ENCODE data around the gene MAPKAPK5. TPM values are rescaled to one million over a fixed set of nuclear protein-coding genes. Genes with fewer than 3 reads are reported as not detected.

Gene MAPKAPK5
- total and polyA plus RNA-seq, 2 donors from 2014 or later = 20.5 to 45.7 TPM

DNA sequence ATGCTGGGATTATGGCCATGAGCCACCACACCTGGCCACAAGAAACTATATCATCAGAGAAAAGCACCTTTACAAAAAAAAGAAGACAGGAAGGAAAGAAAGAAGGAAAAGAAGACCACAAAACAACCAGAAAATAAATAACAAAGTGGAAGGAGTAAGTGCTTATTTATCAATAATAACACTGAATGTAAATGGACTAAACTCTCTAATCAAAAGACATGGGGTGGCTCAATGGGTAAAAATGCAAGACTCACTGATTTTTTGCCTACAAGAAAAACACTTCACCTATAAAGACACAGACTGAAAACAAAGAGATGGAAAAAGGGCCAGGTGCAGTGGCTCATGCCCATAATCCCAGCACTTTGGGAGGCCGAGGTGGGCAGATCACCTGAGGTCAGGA is 65.7 kb downstream of the MAPKAPK5 start:
- Histone ChIP-seq H3K9me3 (ENCODE audit: control insufficient read depth in 2 of 3, insufficient read depth in 1 of 3, low read length in 3 of 3) (no peaks in the 10 kb centered on the region), H3K4me3 (ENCODE audit: low read length in 3 of 3) (no peak overlapping the region), H3K36me3 (ENCODE audit: control insufficient read depth in 2 of 3, insufficient read depth in 3 of 3, low read length in 3 of 3) (no peaks in the 10 kb centered on the region), H3K27ac (ENCODE audit: low read depth in 2 of 2, low read length in 2 of 2) (no peak overlapping the region), H3K27me3 (ENCODE audit: control insufficient read depth, insufficient read depth, low read length) (no peaks in the 10 kb centered on the region), H3K4me1 (ENCODE audit: control insufficient read depth in 2 of 3, insufficient read depth in 2 of 3, low read depth in 1 of 3, low read length in 3 of 3) (no peaks in the 10 kb centered on the region), H3K9ac (ENCODE audit: low read length in 3 of 3) (no peak overlapping the region)
- no peak for DNase-seq
- intact Hi-C loops (cut with DNase I) = no loop called here
- FAIRE-seq = no peak
- no peak for TF ChIP-seq CTCF (IDR thresholded peaks at IDR 0.05; ENCODE audit: borderline replicate concordance, extremely low read depth, insufficient read depth)

GRCh38 chr12:111925171-111925570 is 83.1 kb downstream of the MAPKAPK5 start:
- FAIRE-seq = no peak
- H3K9me3 ChIP-seq (ENCODE audit: control insufficient read depth in 2 of 3, insufficient read depth in 1 of 3, low read length in 3 of 3) = no peaks in the 10 kb centered on the region
- intact Hi-C loops (cut with DNase I) = no loop called here

DNA sequence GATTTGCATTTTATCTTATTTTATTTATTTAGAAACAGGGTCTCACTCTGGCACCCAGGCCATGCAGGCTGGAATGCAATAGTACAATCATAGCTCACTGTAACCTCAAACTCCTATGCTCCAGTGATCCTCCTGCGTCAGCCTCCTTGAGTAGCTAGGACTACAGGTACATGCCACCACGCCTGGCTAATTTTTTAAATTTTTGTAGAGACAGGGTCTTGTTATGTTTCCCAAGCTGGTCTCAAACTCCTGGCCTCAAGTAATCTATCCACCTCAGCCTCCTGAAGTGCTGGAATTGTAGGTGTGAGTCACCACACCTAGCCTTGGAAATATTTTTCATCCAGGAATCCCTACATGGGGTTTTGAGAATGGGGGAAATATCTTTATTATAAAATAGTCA is 84.6 kb downstream of the MAPKAPK5 start:
- no peaks in the 10 kb centered on the region for H3K9me3 ChIP-seq (ENCODE audit: control insufficient read depth in 2 of 3, insufficient read depth in 1 of 3, low read length in 3 of 3)
- H3K4me3 ChIP-seq (ENCODE audit: low read length in 3 of 3) = no peak overlapping the region

More at GRCh38 chr12:111925171-111925570, 83.1 kb downstream of the MAPKAPK5 start:
- Histone ChIP-seq H3K27me3 (ENCODE audit: control insufficient read depth, insufficient read depth, low read length) (no peaks in the 10 kb centered on the region), H3K9ac (ENCODE audit: low read length in 3 of 3) (no peak overlapping the region), H3K4me3 (ENCODE audit: low read length in 3 of 3) (no peak overlapping the region), H3K36me3 (ENCODE audit: control insufficient read depth in 2 of 3, insufficient read depth in 3 of 3, low read length in 3 of 3) (no peaks in the 10 kb centered on the region), H3K4me1 (ENCODE audit: control insufficient read depth in 2 of 3, insufficient read depth in 2 of 3, low read depth in 1 of 3, low read length in 3 of 3) (no peaks in the 10 kb centered on the region), H3K27ac (ENCODE audit: low read depth in 2 of 2, low read length in 2 of 2) (no peak overlapping the region)
- DNase-seq = no peak
- TF ChIP-seq CTCF (IDR thresholded peaks at IDR 0.05; ENCODE audit: borderline replicate concordance, extremely low read depth, insufficient read depth) = no peak

More for the DNA sequence above, 84.6 kb downstream of the MAPKAPK5 start:
- intact Hi-C loops (cut with DNase I) = no loop called here
- FAIRE-seq = no peak
- H3K27ac ChIP-seq (ENCODE audit: low read depth in 2 of 2, low read length in 2 of 2) = no peak overlapping the region
- H3K9ac ChIP-seq (ENCODE audit: low read length in 3 of 3) = no peak overlapping the region
- H3K36me3 ChIP-seq (ENCODE audit: control insufficient read depth in 2 of 3, insufficient read depth in 3 of 3, low read length in 3 of 3) = peaks cover 0 to 3% (median 0%) of the 10 kb centered on the region in 3 donors
- no peak for TF ChIP-seq CTCF (IDR thresholded peaks at IDR 0.05; ENCODE audit: borderline replicate concordance, extremely low read depth, insufficient read depth)
- DNase-seq = no peak
- H3K27me3 ChIP-seq (ENCODE audit: control insufficient read depth, insufficient read depth, low read length) = no peaks in the 10 kb centered on the region
- no peaks in the 10 kb centered on the region for H3K4me1 ChIP-seq (ENCODE audit: control insufficient read depth in 2 of 3, insufficient read depth in 2 of 3, low read depth in 1 of 3, low read length in 3 of 3)

All from kidney (tissue), 14 donors.